Activated CD4-positive, alpha-beta T cell treated with anti-CD3 and anti-CD28 coated beads for 36 hours (primary cell): ENCODE data around the gene CMIP. TPM values are rescaled to one million over a fixed set of nuclear protein-coding genes. Genes with fewer than 3 reads are reported as not detected.

Experiments used
- ATAC-seq: fragments of 200-7000 bp; cut with Tn5 transposase; one replicate; pipeline ENCODE4 v1.10.0; 2021; ENCODE audit warnings: mild to moderate bottlenecking, moderate library complexity
- CTCF ChIA-PET: fragments of 350-600 bp; sonication (Branson Sonifier 250); formaldehyde crosslinking; loops from one replicate; lab custom pipeline; 2021; ENCODE audit warnings: antibody characterized with exemption; lab: Charles Lee
- POLR2A ChIA-PET: fragments of 350-600 bp; sonication (Branson Sonifier 250); formaldehyde crosslinking; loops from one replicate; lab custom pipeline; 2021; ENCODE audit warnings: antibody characterized with exemption, inconsistent platforms; lab: Charles Lee
- DNase-seq: peaks from one replicate; pipeline ENCODE4 v3.0.0-alpha.2; 2020
- H3K27ac Mint-ChIP-seq: one replicate; pipeline ENCODE4 v1.8.0; 2021; ENCODE audit warnings: mixed read lengths
- H3K27me3 Mint-ChIP-seq: one replicate; pipeline ENCODE4 v1.8.0; 2021; ENCODE audit warnings: mixed read lengths
- H3K36me3 Mint-ChIP-seq: one replicate; pipeline ENCODE4 v1.8.0; 2021; ENCODE audit warnings: low read depth, mixed read lengths
- H3K4me1 Mint-ChIP-seq: one replicate; pipeline ENCODE4 v1.8.0; 2021; ENCODE audit warnings: mixed read lengths
- H3K4me3 Mint-ChIP-seq: one replicate; pipeline ENCODE4 v1.8.0; 2021; ENCODE audit warnings: mild to moderate bottlenecking, moderate library complexity, mixed read lengths
- H3K9me3 Mint-ChIP-seq: one replicate; pipeline ENCODE4 v1.8.0; 2021; ENCODE audit warnings: low read depth, mixed read lengths
- intact Hi-C, 2 experiments: fragments of 100-400 bp; cut with DNase I in 1 of 2; cut with micrococcal nuclease in 1 of 2; formaldehyde crosslinking; loops; one replicate each; pipeline versions ENCODE4 v1.14.2 to v1.15.1; 2022 to 2024; cut with DNase I, micrococcal nuclease
- total RNA-seq, 2 experiments: library from RNA; stranded (reverse); gene quantifications; one replicate each; pipeline ENCODE4 v1.2.3, GENCODE V29; 2021

The CMIP gene
- total RNA-seq, 2 experiments from 2014 or later = 39.1 to 40.3 TPM

DNA sequence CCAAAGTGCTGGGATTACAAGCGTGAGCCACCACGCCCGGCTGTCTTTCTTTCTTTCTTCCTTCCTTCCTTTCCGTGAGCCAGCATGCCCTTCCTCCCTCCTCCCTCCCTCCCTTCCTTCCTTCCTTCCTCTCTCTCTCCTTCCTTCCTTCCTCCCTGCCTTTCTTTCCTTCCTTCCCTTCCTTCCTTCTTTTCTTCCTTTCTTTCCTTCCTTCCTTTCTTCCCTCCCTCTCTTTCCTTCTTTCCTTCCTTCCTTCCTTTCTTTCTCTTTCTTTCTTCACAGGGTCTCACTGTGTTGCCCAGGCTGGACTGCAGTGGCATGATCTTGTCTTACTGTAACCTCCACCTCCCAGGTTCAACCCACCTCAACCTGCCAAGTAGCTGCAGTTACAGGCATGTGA is 283.8 kb downstream of the CMIP start:
- no peaks in the 10 kb centered on the region for H3K27me3 Mint-ChIP-seq
- no peaks in the 10 kb centered on the region for H3K36me3 Mint-ChIP-seq
- no peak overlapping the region for H3K4me3 Mint-ChIP-seq
- no peaks in the 10 kb centered on the region for H3K9me3 Mint-ChIP-seq
- DNase-seq (no peak), ATAC-seq (no peak)
- intact Hi-C loops = no loop called here
- no peak overlapping the region for H3K27ac Mint-ChIP-seq
- POLR2A ChIA-PET = no interaction called here
- H3K4me1 Mint-ChIP-seq = peaks cover 15% of the 10 kb centered on the region
- CTCF ChIA-PET = interaction anchor here (1.0 to 3.1 kb wide), 3 partner anchors 17 to 364 kb away, joined by 3 to 14 read pairs (median 5); no protein-coding TSS in a partner anchor

DNA sequence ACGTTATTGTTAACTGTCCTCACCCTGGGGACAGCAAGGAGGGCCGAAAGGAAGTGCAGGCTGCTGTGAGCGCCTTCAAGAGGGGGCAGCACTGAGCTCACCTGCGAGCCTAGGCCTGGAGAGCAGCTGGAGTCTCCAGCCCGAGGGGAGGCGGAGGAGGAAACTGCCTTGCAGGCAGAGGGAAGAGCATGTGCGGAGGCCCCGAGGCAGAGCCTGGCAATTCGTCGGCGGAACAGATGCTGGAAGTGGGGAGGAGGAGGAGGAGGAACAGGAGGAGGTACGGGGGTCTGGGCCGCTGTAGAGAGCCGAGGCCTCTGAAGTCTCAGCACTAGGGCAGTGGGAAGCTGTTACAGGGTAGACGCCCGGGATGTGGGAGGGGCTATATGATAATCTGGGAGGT is 284.8 kb downstream of the CMIP start:
- intact Hi-C loops = no loop called here
- Mint-ChIP-seq H3K4me1 (peaks cover 15% of the 10 kb centered on the region), H3K27ac (peak overlapping the region; percentile 18), H3K9me3 (no peaks in the 10 kb centered on the region), H3K36me3 (no peaks in the 10 kb centered on the region), H3K4me3 (no peak overlapping the region), H3K27me3 (no peaks in the 10 kb centered on the region)
- ATAC-seq (no peak), DNase-seq (peak; percentile 47)
- CTCF ChIA-PET = interaction anchor here (0.6 to 3.1 kb wide), 25 partner anchors 8 to 654 kb away, joined by 3 to 14 read pairs (median 4); no protein-coding TSS in a partner anchor
- POLR2A ChIA-PET = interaction anchor here (0.5 to 0.6 kb wide), 2 partner anchors 528 to 584 kb away, joined by 3 to 4 read pairs; no protein-coding TSS in a partner anchor

DNA sequence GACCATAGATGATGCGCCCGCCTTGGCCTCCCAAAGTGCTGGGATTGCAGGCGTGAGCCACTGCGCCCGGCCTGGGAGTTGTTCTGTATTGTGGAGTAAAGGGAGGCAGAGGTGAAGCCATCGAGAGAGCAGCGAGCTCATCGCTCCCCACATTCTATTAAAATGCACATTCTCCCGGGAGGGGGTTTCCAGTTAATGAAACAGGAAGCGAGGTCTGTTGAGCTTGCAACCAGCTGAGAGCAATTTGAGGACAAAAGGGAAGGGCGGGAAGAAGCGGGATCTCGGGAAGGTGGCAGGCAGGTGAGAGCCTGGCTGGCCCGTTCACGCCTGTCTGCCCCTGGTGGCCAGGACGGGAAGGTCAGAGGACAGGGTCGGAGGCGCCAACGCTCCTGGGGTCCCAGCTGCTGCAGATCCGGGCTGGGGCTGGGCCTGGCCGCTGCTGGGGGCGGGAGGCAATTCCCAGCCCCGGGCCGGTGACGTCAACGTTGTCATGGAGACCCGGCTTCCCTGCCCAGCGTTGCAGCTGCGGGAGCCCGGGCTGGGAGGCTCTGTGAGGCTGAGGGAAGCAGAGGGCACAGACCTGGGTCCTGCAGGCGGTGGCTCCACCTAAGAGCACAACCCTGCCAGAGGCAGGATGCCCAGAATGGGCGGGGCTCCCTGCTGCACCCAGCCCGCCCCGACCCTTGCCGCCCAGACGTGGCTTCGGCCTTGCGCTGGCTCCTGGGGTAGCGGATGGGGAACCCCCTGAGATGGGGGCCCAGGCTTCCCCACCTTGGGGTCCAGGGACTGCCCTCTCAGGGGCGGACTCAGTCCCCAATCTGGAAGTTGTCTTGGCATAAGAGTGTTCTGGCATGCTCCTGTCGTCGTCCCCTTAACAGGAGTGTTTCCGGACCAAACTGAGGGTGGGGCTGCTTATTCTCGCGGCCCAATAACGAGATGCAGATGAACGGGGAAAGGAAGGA is 285.8 kb downstream of the CMIP start:
- POLR2A ChIA-PET = interaction anchor here (0.6 kb wide), 1 partner anchor 529 kb away, joined by 4 read pairs; no protein-coding TSS in a partner anchor
- CTCF ChIA-PET = interaction anchor here (0.6 to 3.1 kb wide), 28 partner anchors 7 to 654 kb away, joined by 3 to 14 read pairs (median 4); no protein-coding TSS in a partner anchor
- peak overlapping the region; percentile 91 for H3K27ac Mint-ChIP-seq
- H3K9me3 Mint-ChIP-seq = no peaks in the 10 kb centered on the region
- H3K36me3 Mint-ChIP-seq = no peaks in the 10 kb centered on the region
- DNase-seq (peak; percentile 74), ATAC-seq (peak; percentile 93)
- H3K4me3 Mint-ChIP-seq = peak overlapping the region; percentile 73
- intact Hi-C loops = loop anchor here in 1 of 2 experiments (2.0 kb wide), 1 partner anchor 364 kb away; no protein-coding TSS in a partner anchor
- H3K27me3 Mint-ChIP-seq = no peaks in the 10 kb centered on the region
- H3K4me1 Mint-ChIP-seq = peaks cover 15% of the 10 kb centered on the region

DNA sequence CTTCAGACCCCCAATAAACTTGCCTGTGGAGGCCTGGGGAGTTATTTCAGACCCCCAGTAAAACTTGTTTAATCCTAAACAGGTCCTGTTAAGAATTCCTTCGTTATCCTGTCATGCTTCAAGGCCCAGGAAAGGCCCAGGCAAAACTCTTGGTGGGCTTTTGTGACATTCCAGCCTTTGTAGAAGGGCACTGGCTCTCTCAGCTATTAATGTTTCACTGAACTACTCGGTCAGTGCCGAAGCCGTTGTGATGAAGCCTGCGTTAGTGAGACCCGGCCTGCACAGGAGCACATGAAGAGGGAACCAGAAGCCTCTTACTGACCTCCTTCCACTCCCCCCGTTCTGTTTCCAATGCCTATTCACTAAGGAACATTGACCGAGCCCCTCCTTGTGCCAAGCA is 287.0 kb downstream of the CMIP start:
- DNase-seq (no peak), ATAC-seq (no peak)
- no peak overlapping the region for H3K4me3 Mint-ChIP-seq
- ChIA-PET CTCF (interaction anchor here (0.6 to 3.1 kb wide), 5 partner anchors 9 to 367 kb away, joined by 3 to 14 read pairs (median 4); no protein-coding TSS in a partner anchor), POLR2A (no interaction called here)
- intact Hi-C loops = loop anchor here in 1 of 2 experiments (2.0 kb wide), 1 partner anchor 365 kb away; no protein-coding TSS in a partner anchor
- H3K36me3 Mint-ChIP-seq = no peaks in the 10 kb centered on the region
- no peaks in the 10 kb centered on the region for H3K27me3 Mint-ChIP-seq
- no peaks in the 10 kb centered on the region for H3K9me3 Mint-ChIP-seq
- peaks cover 15% of the 10 kb centered on the region for H3K4me1 Mint-ChIP-seq
- no peak overlapping the region for H3K27ac Mint-ChIP-seq

DNA sequence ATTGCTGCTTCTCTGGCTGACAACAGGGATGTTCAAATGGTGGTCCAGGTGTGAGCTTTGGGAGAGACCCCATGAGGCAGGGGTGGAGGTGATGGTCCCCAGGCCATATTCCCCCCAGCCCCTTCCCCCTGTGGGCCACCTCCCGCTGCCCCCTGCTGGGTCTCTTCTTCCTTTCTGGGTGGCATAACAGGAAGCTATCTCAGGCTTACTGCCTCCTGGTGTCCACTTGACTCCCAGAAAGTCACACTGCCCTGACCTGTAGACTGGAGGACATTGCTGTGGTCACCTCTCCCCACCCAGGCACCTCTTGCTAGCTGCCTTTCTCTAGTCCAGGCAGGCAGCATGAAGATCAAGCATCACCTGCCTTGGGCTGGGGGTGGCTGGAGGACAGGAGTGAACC is 288.1 kb downstream of the CMIP start:
- Mint-ChIP-seq H3K27ac (no peak overlapping the region), H3K36me3 (no peaks in the 10 kb centered on the region), H3K9me3 (no peaks in the 10 kb centered on the region), H3K4me1 (peaks cover 15% of the 10 kb centered on the region), H3K27me3 (no peaks in the 10 kb centered on the region), H3K4me3 (no peak overlapping the region)
- ChIA-PET POLR2A (no interaction called here), CTCF (no interaction called here)
- intact Hi-C loops = no loop called here
- DNase-seq (no peak), ATAC-seq (no peak)

DNA sequence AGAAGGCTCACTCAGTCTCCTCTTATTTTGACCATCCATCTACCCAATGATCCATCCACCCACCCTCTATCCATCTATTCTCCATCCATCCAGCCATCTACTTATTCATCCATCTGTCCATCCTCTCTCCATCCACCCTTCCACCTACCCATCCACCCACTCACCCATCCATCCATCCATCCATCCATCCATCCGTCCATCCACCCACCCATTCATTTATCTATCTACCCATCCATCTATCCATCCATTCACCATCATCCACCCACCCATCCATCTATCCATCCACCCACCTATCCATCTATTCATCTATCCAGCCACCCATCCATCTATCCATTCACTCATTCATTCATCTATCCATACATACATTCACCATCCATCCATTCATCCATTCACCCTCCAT is 288.7 kb downstream of the CMIP start:
- ATAC-seq (no peak), DNase-seq (no peak)
- Mint-ChIP-seq H3K4me3 (no peak overlapping the region), H3K27me3 (no peaks in the 10 kb centered on the region), H3K4me1 (peaks cover 15% of the 10 kb centered on the region), H3K27ac (no peak overlapping the region), H3K36me3 (no peaks in the 10 kb centered on the region), H3K9me3 (no peaks in the 10 kb centered on the region)
- POLR2A ChIA-PET = no interaction called here
- CTCF ChIA-PET = interaction anchor here (0.7 to 1.8 kb wide), 2 partner anchors 295 to 329 kb away, joined by 5 to 8 read pairs; no protein-coding TSS in a partner anchor
- intact Hi-C loops = no loop called here

DNA sequence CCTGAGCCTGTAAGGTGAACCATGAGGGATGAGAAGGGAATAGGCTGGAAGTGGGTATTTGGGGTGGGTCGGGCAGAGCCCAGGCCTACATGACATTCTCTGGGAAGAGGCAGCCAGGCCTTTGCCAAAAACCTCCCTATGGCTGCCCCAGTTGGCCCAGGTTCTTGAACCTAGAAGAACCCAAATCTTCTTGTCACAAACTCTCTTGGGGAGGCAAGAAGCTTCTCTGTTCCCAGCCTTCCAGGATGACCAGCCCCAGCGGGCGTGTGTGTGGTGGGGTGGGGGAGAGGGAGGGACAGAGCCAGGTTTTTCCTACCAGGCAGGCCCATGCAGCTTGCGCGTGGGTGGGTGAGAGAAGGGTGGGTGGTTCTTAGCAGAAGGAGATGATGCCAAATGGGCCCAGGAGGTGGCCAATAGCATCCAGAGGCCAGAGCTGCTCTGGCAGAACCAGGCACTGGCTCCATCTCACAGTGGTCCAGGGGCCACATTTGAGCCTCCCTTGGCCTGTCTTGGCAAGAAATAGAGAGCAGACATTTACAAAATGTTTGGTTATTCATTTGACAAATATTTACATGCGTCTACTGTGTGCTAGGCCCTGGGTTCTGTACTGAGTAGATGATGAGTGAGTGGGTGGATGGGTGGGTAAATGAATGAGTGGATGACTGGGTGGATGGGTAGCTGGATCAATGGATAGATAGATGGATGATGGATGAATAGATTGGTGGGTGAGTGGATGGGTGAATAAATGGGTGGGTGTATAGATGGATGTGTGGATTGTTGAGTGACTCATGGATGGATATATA is 290.2 kb downstream of the CMIP start:
- ATAC-seq = no peak
- Mint-ChIP-seq H3K4me3 (no peak overlapping the region), H3K27me3 (no peaks in the 10 kb centered on the region), H3K27ac (no peak overlapping the region), H3K36me3 (no peaks in the 10 kb centered on the region), H3K4me1 (peaks cover 9% of the 10 kb centered on the region), H3K9me3 (no peaks in the 10 kb centered on the region)
- ChIA-PET POLR2A (no interaction called here), CTCF (interaction anchor here (0.6 to 2.8 kb wide), 5 partner anchors 10 to 729 kb away, joined by 3 to 11 read pairs (median 7); no protein-coding TSS in a partner anchor)
- intact Hi-C loops = loop anchor here (5.0 kb wide), 3 partner anchors 333 to 803 kb away; no protein-coding TSS in a partner anchor
- no peak for DNase-seq

DNA sequence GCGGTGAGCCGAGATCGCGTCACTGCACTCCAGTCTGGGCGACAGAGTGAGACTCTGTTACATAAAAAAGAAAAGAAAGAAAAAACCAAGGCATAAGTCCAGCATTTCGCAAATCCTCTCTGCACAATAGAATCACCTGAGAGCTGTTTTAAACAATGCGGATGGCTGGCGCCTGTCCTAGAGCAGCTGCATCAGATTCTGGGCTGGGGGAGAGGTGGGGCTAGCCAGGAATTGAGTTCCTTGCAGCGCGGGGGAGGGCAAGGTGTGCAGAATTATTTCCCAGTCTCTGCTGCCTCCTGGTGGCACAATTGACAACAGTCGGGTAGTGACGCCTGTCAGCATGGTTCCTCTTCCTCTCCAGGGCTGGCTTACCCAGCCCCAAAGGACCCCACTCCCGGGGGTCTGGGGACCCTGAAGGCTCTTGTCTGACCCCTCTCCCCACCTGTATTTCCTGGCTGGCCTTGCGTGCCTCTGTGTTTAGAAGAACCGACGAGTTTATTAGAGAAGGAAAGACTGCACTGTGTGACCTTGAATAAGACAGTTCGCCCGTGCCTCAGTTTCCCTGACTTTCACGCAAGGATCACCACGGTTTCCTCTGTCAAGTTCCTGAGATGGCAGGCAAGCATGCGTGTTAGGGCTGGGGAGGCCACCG is 293.4 kb downstream of the CMIP start:
- peak overlapping the region; percentile 55 for H3K4me3 Mint-ChIP-seq
- no peaks in the 10 kb centered on the region for H3K4me1 Mint-ChIP-seq
- H3K27me3 Mint-ChIP-seq = no peaks in the 10 kb centered on the region
- POLR2A ChIA-PET = no interaction called here
- DNase-seq = peak; percentile 93
- intact Hi-C loops = loop anchor here (1.0 to 5.0 kb wide), 9 partner anchors 115 to 806 kb away; partner anchors contain the start of genes ATMIN (in 1 of the 2) and CMC2 (in 1 of the 2)
- CTCF ChIA-PET = interaction anchor here (0.6 to 1.9 kb wide), 20 partner anchors 8 to 703 kb away, joined by 3 to 10 read pairs (median 3); partner anchors contain the start of gene ATMIN
- peak; percentile 98 for ATAC-seq
- H3K27ac Mint-ChIP-seq = peak overlapping the region; percentile 51
- H3K36me3 Mint-ChIP-seq = no peaks in the 10 kb centered on the region
- no peaks in the 10 kb centered on the region for H3K9me3 Mint-ChIP-seq

DNA sequence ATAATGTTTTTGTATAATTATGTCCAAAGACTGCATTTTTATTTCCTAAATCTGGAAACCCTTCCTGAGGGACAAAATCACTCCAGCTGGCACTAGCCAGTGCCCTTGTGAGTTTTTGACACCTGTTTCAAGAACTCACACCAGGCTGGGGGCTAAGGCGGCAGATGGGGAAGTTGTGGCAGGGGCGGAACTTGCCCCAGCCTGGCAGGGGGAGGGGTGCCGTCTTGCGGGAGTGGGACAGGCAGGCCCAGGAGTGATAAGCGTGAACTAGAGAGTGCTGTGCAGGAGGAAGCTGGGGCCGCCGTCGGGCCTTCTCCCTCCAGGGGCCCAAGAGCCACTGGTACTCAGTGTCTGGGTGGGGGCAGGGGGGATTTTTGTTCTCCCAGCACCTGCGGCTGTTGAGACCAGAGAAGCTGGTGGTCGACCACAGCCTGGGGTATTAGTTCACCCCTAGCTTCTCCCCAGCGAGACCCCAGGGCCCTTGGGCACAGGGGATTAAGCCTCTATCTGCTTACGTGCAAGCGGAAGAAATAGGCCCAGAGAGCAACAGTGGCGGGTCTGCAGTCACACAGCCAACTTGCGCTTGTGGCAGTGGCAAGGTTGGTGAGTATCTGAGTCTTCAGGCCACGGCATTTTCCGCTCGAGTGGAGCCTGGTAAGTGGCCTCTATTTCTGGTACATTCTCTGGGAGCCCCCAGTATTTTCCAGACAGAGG is 294.3 kb downstream of the CMIP start:
- ChIA-PET CTCF (interaction anchor here (0.5 to 1.9 kb wide), 9 partner anchors 10 to 814 kb away, joined by 3 to 8 read pairs (median 3); no protein-coding TSS in a partner anchor), POLR2A (no interaction called here)
- intact Hi-C loops = loop anchor here (1.0 to 5.0 kb wide), 9 partner anchors 116 to 807 kb away; partner anchors contain the start of genes ATMIN (in 1 of the 2) and CMC2 (in 1 of the 2)
- no peaks in the 10 kb centered on the region for H3K9me3 Mint-ChIP-seq
- H3K4me1 Mint-ChIP-seq = no peaks in the 10 kb centered on the region
- H3K27ac Mint-ChIP-seq = no peak overlapping the region
- H3K27me3 Mint-ChIP-seq = no peaks in the 10 kb centered on the region
- DNase-seq = no peak
- H3K36me3 Mint-ChIP-seq = no peaks in the 10 kb centered on the region
- ATAC-seq = no peak
- H3K4me3 Mint-ChIP-seq = no peak overlapping the region

DNA sequence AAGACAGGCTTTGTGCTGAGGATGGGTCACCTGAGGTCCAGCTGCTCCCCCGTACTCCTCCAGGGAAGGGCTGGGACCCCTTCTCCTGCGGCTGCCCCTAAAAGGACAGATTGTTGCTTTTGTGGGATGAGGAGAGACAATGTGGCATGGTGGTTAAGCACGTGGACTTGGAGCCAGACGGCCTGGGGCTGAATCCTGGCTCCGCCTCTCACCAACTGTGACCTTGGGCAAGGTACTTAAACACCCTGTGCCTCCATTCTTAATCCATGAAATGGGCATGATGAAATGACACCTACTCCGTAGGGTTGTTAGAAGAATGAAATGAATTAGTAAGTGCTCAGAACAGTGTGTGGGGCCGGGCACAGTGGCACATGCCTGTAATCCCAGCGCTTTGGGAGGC is 294.9 kb downstream of the CMIP start:
- ATAC-seq = no peak
- ChIA-PET CTCF (interaction anchor here (0.5 to 1.6 kb wide), 5 partner anchors 15 to 815 kb away, joined by 3 to 7 read pairs (median 3); no protein-coding TSS in a partner anchor), POLR2A (no interaction called here)
- Mint-ChIP-seq H3K27ac (no peak overlapping the region), H3K4me1 (no peaks in the 10 kb centered on the region), H3K4me3 (no peak overlapping the region), H3K9me3 (no peaks in the 10 kb centered on the region), H3K27me3 (no peaks in the 10 kb centered on the region), H3K36me3 (no peaks in the 10 kb centered on the region)
- no peak for DNase-seq
- intact Hi-C loops = loop anchor here (2.0 to 5.0 kb wide), 4 partner anchors 337 to 807 kb away; partner anchors contain the start of gene ATMIN (in 1 of the 2)
